Ishikawa (cell line): Measurements from ENCODE around the gene BMP7.

Experiments used
- CEBPB ChIP-seq: IDR thresholded peaks from 2 replicates; pipeline ENCODE4 v1.6.1; 2012
- CREB1 ChIP-seq: IDR thresholded peaks from 2 replicates; pipeline ENCODE4 v1.6.1; 2012; ENCODE audit warnings: low read depth
- EGR1 ChIP-seq: IDR thresholded peaks from 2 replicates; pipeline ENCODE4 v1.6.1; 2012
- EP300 ChIP-seq: IDR thresholded peaks from 2 replicates; pipeline ENCODE4 v1.6.1; 2012; ENCODE audit warnings: borderline replicate concordance
- FOXM1 ChIP-seq: IDR thresholded peaks from 2 replicates; pipeline ENCODE4 v1.6.1; 2012; ENCODE audit warnings: low read depth, borderline replicate concordance
- MAX ChIP-seq: IDR thresholded peaks from 2 replicates; pipeline ENCODE4 v1.6.1; 2012
- NFIC ChIP-seq: IDR thresholded peaks from 2 replicates; pipeline ENCODE4 v1.6.1; 2012
- RAD21 ChIP-seq: IDR thresholded peaks from 2 replicates; pipeline ENCODE4 v1.6.1; 2012; ENCODE audit warnings: low read depth
- REST ChIP-seq: IDR thresholded peaks from 2 replicates; pipeline ENCODE4 v1.6.1; 2012; ENCODE audit warnings: low read depth, mild to moderate bottlenecking
- TAF1 ChIP-seq: IDR thresholded peaks from 2 replicates; pipeline ENCODE4 v1.6.1; 2012; ENCODE audit warnings: low read depth, mild to moderate bottlenecking
- TCF12 ChIP-seq: IDR thresholded peaks from 2 replicates; pipeline ENCODE4 v1.6.1; 2012; ENCODE audit warnings: low read depth
- TEAD4 ChIP-seq: IDR thresholded peaks from 2 replicates; pipeline ENCODE4 v1.6.1; 2012
- YY1 ChIP-seq: IDR thresholded peaks from 2 replicates; pipeline ENCODE4 v1.6.1; 2012; ENCODE audit warnings: low read depth
- ZBTB7A ChIP-seq: IDR thresholded peaks from 2 replicates; pipeline ENCODE4 v1.6.1; 2012; ENCODE audit warnings: low read depth
- TF ChIP-seq, protein P1 (sequence below): IDR thresholded peaks from 2 replicates; pipeline ENCODE4 v1.6.1; 2012

The BMP7 gene

DNA sequence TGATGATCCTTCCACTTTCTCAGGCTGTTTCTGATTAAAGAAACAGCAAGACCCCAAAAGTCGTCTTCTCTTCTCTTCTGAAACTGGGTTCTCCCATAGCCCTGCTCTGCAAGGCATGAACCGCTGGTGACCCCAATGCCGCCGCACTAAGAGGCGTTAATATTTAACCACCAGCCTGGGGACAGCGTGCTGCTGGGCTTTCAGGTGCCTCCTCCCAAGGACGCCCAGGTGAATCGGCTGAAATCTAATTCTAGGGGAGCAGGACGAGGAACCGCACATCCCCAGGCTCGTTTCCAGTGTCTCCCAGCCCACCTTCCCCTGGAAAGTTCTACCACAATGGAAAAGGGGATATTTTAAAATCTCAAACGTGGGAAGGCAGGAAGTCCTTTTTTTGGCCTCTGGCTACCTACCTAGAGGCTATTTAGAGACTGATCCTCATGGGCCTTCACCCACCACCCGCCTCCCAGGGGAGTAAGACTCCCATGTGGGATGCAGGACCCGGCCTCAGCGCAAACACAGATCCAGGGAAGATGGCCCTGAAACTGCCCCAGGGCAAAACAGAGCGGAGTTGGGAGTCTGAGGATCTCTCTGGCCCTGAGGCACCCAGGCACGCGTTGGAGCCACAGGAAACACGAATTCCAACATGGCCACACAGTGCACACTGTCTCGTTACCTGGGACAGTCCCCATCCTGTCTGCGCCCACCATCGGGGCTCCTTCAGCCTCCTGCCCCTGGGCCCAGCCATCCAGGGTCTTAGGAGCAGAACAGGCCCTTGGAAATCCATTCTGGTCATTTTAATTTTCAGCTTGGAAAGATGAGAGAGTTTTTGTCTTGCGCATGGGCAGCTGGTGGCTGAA lies 56.2 kb downstream of the BMP7 start:
- no peak for TF ChIP-seq EGR1
- TF ChIP-seq NFIC = no peak
- no peak for TF ChIP-seq REST
- no peak for TF ChIP-seq TAF1
- no peak for TF ChIP-seq TCF12
- TF ChIP-seq, protein P1, sequence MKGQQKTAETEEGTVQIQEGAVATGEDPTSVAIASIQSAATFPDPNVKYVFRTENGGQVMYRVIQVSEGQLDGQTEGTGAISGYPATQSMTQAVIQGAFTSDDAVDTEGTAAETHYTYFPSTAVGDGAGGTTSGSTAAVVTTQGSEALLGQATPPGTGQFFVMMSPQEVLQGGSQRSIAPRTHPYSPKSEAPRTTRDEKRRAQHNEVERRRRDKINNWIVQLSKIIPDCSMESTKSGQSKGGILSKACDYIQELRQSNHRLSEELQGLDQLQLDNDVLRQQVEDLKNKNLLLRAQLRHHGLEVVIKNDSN = no peak
- TF ChIP-seq EP300 = no peak
- TF ChIP-seq TEAD4 = no peak
- no peak for TF ChIP-seq RAD21
- TF ChIP-seq ZBTB7A = no peak
- no peak for TF ChIP-seq YY1
- TF ChIP-seq MAX = no peak

DNA sequence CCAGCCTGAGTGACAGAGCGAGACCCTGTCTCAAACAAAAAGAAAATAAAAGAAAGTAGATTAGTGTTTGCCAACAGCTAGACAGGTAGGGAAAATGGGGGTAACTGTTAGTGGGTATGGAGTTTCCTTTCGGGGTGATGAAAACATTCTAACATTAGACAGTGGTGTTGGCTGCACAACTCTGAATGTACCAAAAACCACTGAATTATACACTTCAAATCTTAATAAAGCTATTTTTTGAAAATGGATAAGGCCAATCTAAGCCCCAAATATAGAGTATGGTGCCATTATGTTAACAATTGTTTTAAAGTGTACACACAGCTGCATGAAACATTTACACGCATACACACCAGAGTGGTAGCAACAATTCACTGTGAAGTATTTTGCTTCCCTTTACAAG lies 57.0 kb downstream of the BMP7 start:
- TF ChIP-seq TCF12 (no peak), CREB1 (no peak), ZBTB7A (no peak), MAX (no peak), EP300 (no peak), NFIC (no peak), REST (no peak), TAF1 (no peak)

- no peak for TF ChIP-seq EGR1
- TF ChIP-seq CEBPB = no peak
- TF ChIP-seq YY1 = no peak
- no peak for TF ChIP-seq RAD21
- no peak for TF ChIP-seq CREB1
- TF ChIP-seq FOXM1 = no peak
- no peak for TF ChIP-seq EP300
Measured at GRCh38 chr20:57208198-57208597, 58.2 kb downstream of the BMP7 start.

- TF ChIP-seq TCF12 = no peak
- TF ChIP-seq EP300 = no peak
- TF ChIP-seq NFIC = no peak
- TF ChIP-seq ZBTB7A = no peak
- TF ChIP-seq, protein P1 = no peak
- TF ChIP-seq CREB1 = no peak
Measured at GRCh38 chr20:57207251-57207650, 59.2 kb downstream of the BMP7 start.

GRCh38 chr20:57205606-57206219 lies 60.7 kb downstream of the BMP7 start:
- TF ChIP-seq NFIC (no peak), ZBTB7A (no peak), FOXM1 (no peak), REST (no peak), TAF1 (no peak), CREB1 (no peak), EP300 (no peak), TEAD4 (no peak), YY1 (no peak), CEBPB (no peak), MAX (no peak), EGR1 (no peak), RAD21 (no peak)
- TF ChIP-seq, protein P1 = no peak
